CD14-positive monocyte (primary cell): Measurements from ENCODE around the gene PTTG2. TPM values are rescaled to one million over a fixed set of nuclear protein-coding genes. Genes with fewer than 3 reads are reported as not detected.

ENCODE experiments used
- DNase-seq, 3 donors: peaks; one replicate each; pipeline ENCODE4 v3.0.0-alpha.2; 2011 to 2022
- H2AFZ ChIP-seq: 2 replicates; pipeline ENCODE4 v1.6.0; 2012; ENCODE audit warnings: mild to moderate bottlenecking, low read depth, low read length, inconsistent platforms; ENCODE audit not compliant: insufficient read depth, poor library complexity, severe bottlenecking
- H3K27ac ChIP-seq, 2 donors: 1 replicate in 1 of 2; 2 replicates in 1 of 2; pipeline ENCODE4 v1.5.1; 2012 to 2013; ENCODE audit warnings: low read length in 2 of 2, control low read depth in 1 of 2, inconsistent platforms in 1 of 2, low read depth in 1 of 2, mild to moderate bottlenecking in 1 of 2
- H3K27me3 ChIP-seq, 2 donors: one replicate each; pipeline versions ENCODE4 v1.6.0 to v1.6.1; 2011 to 2013; ENCODE audit warnings: low read length in 2 of 2; ENCODE audit not compliant: control insufficient read depth in 2 of 2, insufficient read depth in 2 of 2
- H3K36me3 ChIP-seq, 2 donors: replicated peaks in 1 of 2; 1 replicate in 1 of 2; 2 replicates in 1 of 2; pipeline versions ENCODE4 v1.5.1 to v1.6.1; 2012 to 2013; ENCODE audit warnings: low read length in 2 of 2, control low read depth in 1 of 2, inconsistent platforms in 1 of 2, mild to moderate bottlenecking in 1 of 2; ENCODE audit not compliant: insufficient read depth in 2 of 2, control insufficient read depth in 1 of 2
- H3K4me1 ChIP-seq, 2 donors: 1 replicate in 1 of 2; 2 replicates in 1 of 2; pipeline versions ENCODE4 v1.5.1 to v1.6.1; 2012 to 2013; ENCODE audit warnings: low read length in 2 of 2, control low read depth in 1 of 2, inconsistent platforms in 1 of 2, mild to moderate bottlenecking in 1 of 2, moderate library complexity in 1 of 2; ENCODE audit not compliant: insufficient read depth in 2 of 2, control insufficient read depth in 1 of 2
- H3K4me2 ChIP-seq: replicated peaks from 2 replicates; pipeline ENCODE3; 2012; ENCODE audit warnings: low read length, moderate library complexity, mild to moderate bottlenecking; ENCODE audit not compliant: poor library complexity, severe bottlenecking; ENCODE audit errors: extremely low read depth
- H3K4me3 ChIP-seq, 3 experiments: fragments of 200-600 bp in 1 of 3; sonication (generic) in 1 of 3; replicated peaks in 1 of 3; 1 replicate in 2 of 3; 2 replicates in 1 of 3; pipeline ENCODE4 v1.5.1; 2011 to 2013; ENCODE audit warnings: low read length in 3 of 3, mild to moderate bottlenecking in 3 of 3, control low read depth in 2 of 3, low read depth in 2 of 3, inconsistent platforms in 1 of 3, moderate library complexity in 1 of 3
- H3K79me2 ChIP-seq: 2 replicates; pipeline ENCODE4 v1.6.0; 2012; ENCODE audit warnings: mild to moderate bottlenecking, control low read depth, inconsistent platforms, low read length, moderate library complexity; ENCODE audit not compliant: insufficient read depth
- H3K9ac ChIP-seq: 2 replicates; pipeline ENCODE4 v1.6.0; 2017; ENCODE audit warnings: low read length, mild to moderate bottlenecking; ENCODE audit not compliant: insufficient read depth, poor library complexity, severe bottlenecking
- H3K9me3 ChIP-seq, 2 donors: replicated peaks in 1 of 2; 1 replicate in 1 of 2; 2 replicates in 1 of 2; pipeline versions ENCODE4 v1.5.1 to v1.6.1; 2012 to 2013; ENCODE audit warnings: low read length in 2 of 2, control low read depth in 1 of 2; ENCODE audit not compliant: control insufficient read depth in 1 of 2, insufficient read depth in 1 of 2
- H4K20me1 ChIP-seq: 2 replicates; pipeline ENCODE4 v1.6.0; 2012; ENCODE audit warnings: mild to moderate bottlenecking, low read length, control low read depth, moderate library complexity; ENCODE audit not compliant: insufficient read depth
- H3K27ac Mint-ChIP-seq, 7 donors: one replicate each; pipeline ENCODE4 v1.8.0; 2020; ENCODE audit warnings: mild to moderate bottlenecking in 7 of 7, mixed read lengths in 7 of 7, moderate library complexity in 6 of 7, inconsistent platforms in 2 of 7
- H3K27me3 Mint-ChIP-seq, 3 donors: one replicate each; pipeline ENCODE4 v1.8.0; 2021 to 2022; ENCODE audit warnings: low read depth in 3 of 3, mild to moderate bottlenecking in 3 of 3, mixed read lengths in 3 of 3, moderate library complexity in 3 of 3, inconsistent platforms in 1 of 3
- H3K36me3 Mint-ChIP-seq, 2 donors: one replicate each; pipeline ENCODE4 v1.8.0; 2020; ENCODE audit warnings: mixed read lengths in 2 of 2, inconsistent platforms in 1 of 2, mild to moderate bottlenecking in 1 of 2
- H3K4me1 Mint-ChIP-seq: one replicate; pipeline ENCODE4 v1.8.0; 2020; ENCODE audit warnings: mild to moderate bottlenecking, mixed read lengths
- H3K4me3 Mint-ChIP-seq, 2 donors: one replicate each; pipeline ENCODE4 v1.8.0; 2020; ENCODE audit warnings: mild to moderate bottlenecking in 2 of 2, mixed read lengths in 2 of 2, moderate library complexity in 1 of 2
- H3K9me3 Mint-ChIP-seq, 7 donors: one replicate each; pipeline ENCODE4 v1.8.0; 2020 to 2022; ENCODE audit warnings: mixed read lengths in 7 of 7, mild to moderate bottlenecking in 6 of 7, moderate library complexity in 6 of 7, inconsistent platforms in 2 of 7
- CTCF ChIP-seq: fragments of 200-600 bp; IDR thresholded peaks from one replicate; pipeline ENCODE4 v1.8.0; 2022; ENCODE audit warnings: antibody characterized with exemption, mild to moderate bottlenecking
- WGBS: methylation state at CpG from one replicate; pipeline ENCODE4 v1.1.5; 2013; ENCODE audit warnings: missing lambda C conversion rate; ENCODE audit not compliant: insufficient coverage; 5-methylcytosine and 5-hydroxymethylcytosine counted together
- intact Hi-C, 2 donors: fragments of 100-400 bp; cut with micrococcal nuclease; formaldehyde crosslinking; loops; one replicate each; pipeline versions ENCODE4 v1.15.0 to v1.15.1; 2023
- polyA plus RNA-seq, 3 donors: library from polyadenylated mRNA; depleted of rRNA in 1 of 3; unstranded in 2 of 3; stranded (reverse) in 1 of 3; fragments of 300-500 nt in 2 of 3; fragments of >200 nt in 1 of 3; fragmentation: Illumina TruSeq in 2 of 3; gene quantifications; 1 replicate in 2 of 3; 2 replicates in 1 of 3; pipeline ENCODE4 v1.2.3, GENCODE V29; 2012 to 2021

Gene PTTG2
- polyA plus RNA-seq, 3 donors: 2.0 TPM; not detected in 2

- no peak for DNase-seq
- peaks cover 65% of the 10 kb centered on the region for H4K20me1 ChIP-seq
- H3K27me3 ChIP-seq: no peaks in the 10 kb centered on the region
- TF ChIP-seq CTCF: no peak
- H3K4me1 Mint-ChIP-seq: peaks cover 72% of the 10 kb centered on the region
- WGBS: no CpG with 5 or more reads among the region's 1 CpG
- no peak overlapping the region for H3K9ac ChIP-seq
- peaks cover 14 to 32% of the 10 kb centered on the region in 2 donors for H3K4me1 ChIP-seq
- no peak overlapping the region for H3K27ac ChIP-seq
- H3K27ac Mint-ChIP-seq: peak overlapping the region in 2 of 7 donors; percentile 25 to 26
- H3K79me2 ChIP-seq: peaks cover 100% of the 10 kb centered on the region
- H3K9me3 ChIP-seq: no peaks in the 10 kb centered on the region
- no peaks in the 10 kb centered on the region for H3K9me3 Mint-ChIP-seq
- H3K36me3 Mint-ChIP-seq: peaks cover 11 to 22% of the 10 kb centered on the region in 2 donors
- H3K27me3 Mint-ChIP-seq: no peaks in the 10 kb centered on the region
- H3K4me3 Mint-ChIP-seq: no peak overlapping the region
- H3K4me3 ChIP-seq: no peak overlapping the region
- peaks cover 0 to 4% of the 10 kb centered on the region in 2 donors for H3K36me3 ChIP-seq
- no peak overlapping the region for H3K4me2 ChIP-seq
- intact Hi-C loops: no loop called here
- no peak overlapping the region for H2AFZ ChIP-seq
These were observed 23.8 kb downstream of the PTTG2 start for GRCh38 chr4:37983951-37984350.

GRCh38 chr4:37985730-37986275, 25.6 kb downstream of the PTTG2 start:
- Mint-ChIP-seq H3K27me3 (no peaks in the 10 kb centered on the region), H3K4me1 (peaks cover 78% of the 10 kb centered on the region), H3K27ac (peak overlapping the region in 5 of 7 donors; percentile 39 to 93 (median 68)), H3K9me3 (no peaks in the 10 kb centered on the region), H3K36me3 (peaks cover 9 to 18% of the 10 kb centered on the region in 2 donors), H3K4me3 (no peak overlapping the region)
- 100% methylated on average over 1 of the region's 3 CpGs for WGBS
- intact Hi-C loops: no loop called here
- Histone ChIP-seq H3K27me3 (no peaks in the 10 kb centered on the region), H2AFZ (no peak overlapping the region), H3K4me1 (peaks cover 32 to 48% of the 10 kb centered on the region in 2 donors), H3K4me3 (no peak overlapping the region), H3K79me2 (peaks cover 98% of the 10 kb centered on the region), H4K20me1 (peaks cover 65% of the 10 kb centered on the region), H3K4me2 (no peak overlapping the region), H3K9me3 (no peaks in the 10 kb centered on the region), H3K36me3 (peaks cover 0 to 4% of the 10 kb centered on the region in 2 donors), H3K27ac (peak overlapping the region in 1 of 2 donors; percentile 61), H3K9ac (no peak overlapping the region)
- TF ChIP-seq CTCF: no peak
- DNase-seq: no peak
